HG03460 (cell line): ENCODE data around the gene LRRTM2.
"Not testable (repeated sequence)": the region's sequence is repeated elsewhere in the genome, so short reads cannot be mapped to it uniquely, and the experiment has no call there.

Experiments
- ATAC-seq: cut with Tn5 transposase; IDR thresholded peaks from one replicate; pipeline ENCODE4 v1.9.1; 2021; ENCODE audit not compliant: unreplicated experiment

Gene LRRTM2, protein sequence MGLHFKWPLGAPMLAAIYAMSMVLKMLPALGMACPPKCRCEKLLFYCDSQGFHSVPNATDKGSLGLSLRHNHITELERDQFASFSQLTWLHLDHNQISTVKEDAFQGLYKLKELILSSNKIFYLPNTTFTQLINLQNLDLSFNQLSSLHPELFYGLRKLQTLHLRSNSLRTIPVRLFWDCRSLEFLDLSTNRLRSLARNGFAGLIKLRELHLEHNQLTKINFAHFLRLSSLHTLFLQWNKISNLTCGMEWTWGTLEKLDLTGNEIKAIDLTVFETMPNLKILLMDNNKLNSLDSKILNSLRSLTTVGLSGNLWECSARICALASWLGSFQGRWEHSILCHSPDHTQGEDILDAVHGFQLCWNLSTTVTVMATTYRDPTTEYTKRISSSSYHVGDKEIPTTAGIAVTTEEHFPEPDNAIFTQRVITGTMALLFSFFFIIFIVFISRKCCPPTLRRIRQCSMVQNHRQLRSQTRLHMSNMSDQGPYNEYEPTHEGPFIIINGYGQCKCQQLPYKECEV

DNA sequence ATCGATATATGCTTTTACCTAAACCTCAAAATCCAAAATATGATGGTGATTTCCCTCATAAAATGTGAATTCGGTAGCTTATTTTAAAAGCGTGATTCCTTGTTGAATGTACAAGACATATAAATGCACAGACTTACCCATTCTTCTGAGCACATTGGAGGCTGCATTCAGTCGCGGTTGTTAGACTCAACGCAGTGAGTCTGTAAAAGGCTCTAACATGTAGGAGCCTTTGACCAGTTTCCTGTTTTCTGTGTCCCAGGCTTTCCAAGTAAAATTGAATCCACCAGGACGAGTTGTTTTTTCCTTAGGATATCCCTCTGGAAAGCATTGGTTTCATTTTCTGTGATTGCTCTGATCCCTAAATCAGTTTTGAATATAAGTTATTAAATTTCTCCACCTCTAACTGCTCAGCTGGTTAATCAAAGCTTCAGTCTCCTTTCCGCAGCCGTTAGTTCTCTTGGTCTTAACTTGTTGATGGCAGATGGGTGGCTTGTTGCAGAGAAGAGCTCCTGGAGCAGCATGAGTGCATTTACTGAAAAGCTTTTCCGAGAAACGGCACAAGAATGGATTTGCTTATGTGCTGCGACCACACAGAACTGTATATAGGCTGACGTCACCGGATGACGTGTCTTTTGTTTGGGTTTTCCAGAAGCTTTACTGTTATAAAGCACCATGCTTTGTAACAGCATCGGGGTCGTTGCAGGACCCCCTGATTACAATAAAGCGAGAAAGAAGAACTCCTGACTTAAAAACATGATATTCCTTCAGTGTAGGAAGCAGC is at the start of gene LRRTM2:
Gene LRRTM2, minus strand, starts transcription at position 565 of the 781 bp plus-strand sequence. Its CDS starts 424 bp downstream, at position 141.
- no peak for ATAC-seq

DNA sequence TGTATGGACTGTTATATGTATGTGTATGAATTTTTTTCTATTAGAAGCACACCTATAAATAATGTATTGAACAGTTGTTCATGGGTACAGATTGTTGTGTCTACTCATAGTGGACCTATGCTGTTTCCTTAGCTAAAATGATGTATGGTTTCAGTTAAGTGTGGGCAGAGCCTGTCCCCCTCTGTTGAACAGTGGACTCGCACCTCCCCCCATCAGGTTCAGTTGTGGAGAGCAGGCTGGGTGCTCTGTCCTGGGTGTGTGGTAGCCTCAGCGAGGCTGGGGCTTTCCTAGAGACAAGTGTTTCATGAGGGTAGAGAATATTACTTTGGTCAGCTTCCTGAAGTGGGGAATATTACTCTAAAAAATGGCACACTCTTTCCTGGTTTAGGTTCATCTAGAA is 47.4 kb upstream of the LRRTM2 start:
- no peak for ATAC-seq

DNA sequence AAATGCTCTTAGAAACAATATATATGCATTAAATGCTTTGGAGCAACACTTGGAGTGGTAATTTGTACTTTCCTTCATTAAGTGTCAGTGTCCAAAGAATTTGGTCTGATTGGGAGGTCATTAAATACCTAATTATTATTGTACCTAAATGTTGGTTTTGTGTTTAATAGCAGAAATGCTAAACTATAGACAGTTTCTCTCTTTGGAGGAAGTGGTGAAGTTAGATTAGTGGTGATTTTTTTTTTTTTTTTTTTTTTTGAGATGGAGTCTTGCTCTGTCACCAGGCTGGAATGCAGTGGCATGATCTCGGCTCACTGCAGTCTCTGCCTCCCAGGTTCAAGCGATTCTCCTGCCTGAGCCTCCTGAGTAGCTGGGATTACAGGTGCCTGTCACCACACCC is 46.2 kb upstream of the LRRTM2 start:
- not testable (repeated sequence) for ATAC-seq

DNA sequence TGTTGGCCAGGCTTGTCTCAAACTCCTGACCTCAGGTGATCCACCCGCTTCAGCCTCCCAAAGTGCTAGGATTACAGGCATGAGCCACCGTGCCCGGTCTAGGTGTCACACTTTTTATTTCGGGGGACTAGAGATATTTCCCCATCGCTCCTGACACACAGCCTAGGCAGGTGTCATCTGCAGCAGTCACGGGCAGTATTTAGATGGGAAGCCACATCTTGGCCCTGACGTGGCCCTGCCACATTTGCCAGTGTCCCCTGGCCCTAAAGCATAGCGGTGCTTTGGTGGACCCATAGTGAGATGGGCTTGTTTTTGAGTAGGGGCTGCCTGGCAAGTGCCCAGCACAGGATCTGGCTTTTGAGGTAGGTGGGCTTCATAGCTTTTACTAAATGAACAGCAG is 45.0 kb upstream of the LRRTM2 start:
- no peak for ATAC-seq

DNA sequence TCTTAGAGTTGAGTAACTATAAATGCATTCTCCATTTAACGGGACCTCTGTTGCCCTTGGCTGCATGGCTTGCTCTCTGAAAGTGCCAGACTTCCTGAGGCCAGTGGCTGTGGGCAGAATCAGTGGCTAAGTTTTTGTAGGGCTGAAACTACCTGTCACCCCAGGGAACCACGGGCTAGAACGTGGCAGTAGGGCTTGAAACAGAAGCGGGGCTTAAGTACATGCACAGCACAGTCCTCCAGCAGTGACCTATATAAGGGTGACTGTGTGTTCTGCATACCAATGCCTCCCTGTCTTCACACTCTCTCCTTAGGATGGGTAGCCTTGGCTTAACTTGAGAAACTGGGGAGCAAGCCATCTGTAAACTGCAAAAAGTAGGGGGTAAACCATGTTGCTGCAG is 43.6 kb upstream of the LRRTM2 start:
- no peak for ATAC-seq

DNA sequence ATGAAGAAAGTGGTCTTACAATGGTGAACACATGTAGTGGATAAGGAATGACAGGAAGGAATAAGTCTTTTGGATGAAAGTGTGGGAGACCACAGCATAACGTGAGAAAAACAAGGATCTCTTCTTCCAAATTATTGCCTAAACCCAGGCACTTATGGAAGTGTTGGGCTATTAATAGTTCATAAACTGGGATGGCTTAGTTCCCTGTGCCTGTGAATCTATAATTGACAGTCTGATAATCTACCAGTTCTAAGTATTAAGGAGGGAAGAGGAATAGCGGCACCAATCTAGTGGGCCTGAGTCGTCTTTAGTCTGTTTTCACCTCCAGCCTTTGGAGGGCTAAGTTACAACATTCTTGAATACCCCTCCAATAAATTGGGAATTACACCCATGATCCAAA is 39.2 kb upstream of the LRRTM2 start:
- no peak for ATAC-seq

DNA sequence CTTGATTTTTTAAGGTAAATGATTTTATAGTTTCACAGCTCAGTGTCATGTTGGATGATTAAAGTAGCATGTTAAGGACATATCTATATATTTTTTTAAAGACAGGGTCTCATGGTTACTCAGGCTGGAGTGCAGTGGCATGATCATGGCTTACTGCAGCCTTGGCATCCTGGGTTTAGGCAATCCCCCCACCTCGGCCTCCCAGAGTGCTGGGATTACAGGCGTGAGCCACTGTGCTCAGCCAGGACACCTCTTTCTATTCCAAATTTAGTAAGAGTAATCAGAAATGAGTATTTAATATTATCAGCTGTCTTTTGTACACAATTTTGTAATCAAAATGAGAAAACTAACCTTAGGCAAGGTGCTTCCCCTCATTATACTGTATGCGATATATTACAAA is 38.6 kb upstream of the LRRTM2 start:
- ATAC-seq: no peak

DNA sequence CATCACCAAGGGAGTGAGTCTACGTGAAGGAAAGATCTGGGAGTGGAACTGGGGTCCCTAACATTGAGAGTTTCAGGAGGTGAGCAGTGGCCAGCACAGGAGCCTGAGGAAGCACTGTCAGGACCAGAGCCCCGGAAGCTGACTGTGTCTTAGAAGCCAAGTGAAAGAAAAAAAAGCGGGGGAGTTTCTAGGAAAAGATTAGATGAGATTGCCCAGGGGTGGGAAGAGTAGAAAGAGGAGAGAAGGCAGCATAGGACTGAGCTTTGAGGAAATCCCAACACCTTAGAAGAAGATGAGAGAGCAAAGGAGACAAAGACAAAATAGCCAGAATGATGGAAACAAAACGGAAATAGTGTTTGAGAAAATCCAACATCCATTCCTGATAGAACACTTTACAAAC is 37.0 kb upstream of the LRRTM2 start:
- ATAC-seq: no peak

DNA sequence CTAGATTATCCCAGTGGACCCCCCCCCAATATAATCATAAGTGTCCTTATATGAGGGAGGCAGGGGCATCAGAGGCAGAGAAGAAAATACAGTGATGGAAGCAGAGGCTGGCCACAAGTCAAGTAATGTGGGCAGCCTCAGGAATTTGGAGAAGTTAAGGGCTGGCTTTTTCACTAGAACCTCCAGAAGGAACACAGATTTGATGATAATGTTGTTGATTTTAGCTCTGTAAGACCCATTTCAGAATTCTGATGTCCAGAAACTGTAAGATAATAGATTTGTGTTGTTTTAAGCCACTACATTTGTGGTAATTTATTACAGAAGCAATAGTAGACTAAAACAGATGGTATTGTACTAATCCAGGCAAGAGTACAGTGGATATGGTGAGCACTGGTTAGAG is 36.3 kb upstream of the LRRTM2 start:
- no peak for ATAC-seq

DNA sequence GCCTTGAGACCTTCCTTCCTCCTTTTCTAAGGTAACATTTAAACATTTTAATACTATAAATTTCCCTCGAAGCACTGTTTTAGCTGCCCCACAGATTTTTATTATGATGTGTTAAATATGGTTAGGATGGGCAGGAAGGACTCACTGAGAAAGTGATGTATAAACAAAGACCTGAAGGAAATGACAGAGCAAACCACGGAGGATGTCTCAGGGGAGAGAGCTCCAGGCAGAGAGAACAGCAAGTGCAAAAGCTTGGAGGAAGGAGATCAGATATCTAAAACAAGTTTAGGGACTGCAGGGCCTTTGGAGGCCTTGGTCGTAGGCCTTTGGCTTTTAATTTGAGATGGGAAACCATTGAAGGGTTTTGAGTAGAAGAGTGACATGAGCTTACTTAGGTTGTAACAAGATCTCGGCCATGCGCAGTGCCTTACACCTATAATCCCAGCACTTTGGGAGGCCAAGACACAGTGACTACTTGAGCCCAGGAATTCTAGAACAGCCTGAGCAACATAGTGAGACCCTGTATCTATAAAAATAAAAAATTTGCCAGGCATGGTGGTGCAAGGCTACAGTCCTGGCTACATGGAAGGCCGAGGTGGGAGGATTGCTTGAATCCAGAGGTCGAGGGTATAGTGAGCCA is 35.5 kb upstream of the LRRTM2 start:
- no peak for ATAC-seq

DNA sequence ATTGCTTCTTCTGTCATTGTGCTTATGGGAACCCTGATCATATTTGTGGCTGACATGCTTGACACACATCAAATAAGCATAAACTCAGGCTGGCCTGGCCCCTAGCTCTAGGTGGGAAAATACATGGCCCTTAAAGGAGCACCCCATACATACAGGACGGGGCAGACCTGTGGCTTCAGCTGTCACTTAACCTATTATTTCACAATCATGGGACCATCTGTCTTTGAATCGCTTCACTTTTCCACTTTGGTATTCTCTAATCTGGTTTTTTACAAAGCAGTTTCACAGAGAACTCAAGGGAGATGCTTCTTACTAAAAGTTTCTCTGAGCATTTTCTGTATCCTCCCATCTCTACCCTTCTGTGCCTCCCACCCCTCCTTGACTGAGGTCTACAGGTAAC is 34.6 kb upstream of the LRRTM2 start:
- no peak for ATAC-seq

DNA sequence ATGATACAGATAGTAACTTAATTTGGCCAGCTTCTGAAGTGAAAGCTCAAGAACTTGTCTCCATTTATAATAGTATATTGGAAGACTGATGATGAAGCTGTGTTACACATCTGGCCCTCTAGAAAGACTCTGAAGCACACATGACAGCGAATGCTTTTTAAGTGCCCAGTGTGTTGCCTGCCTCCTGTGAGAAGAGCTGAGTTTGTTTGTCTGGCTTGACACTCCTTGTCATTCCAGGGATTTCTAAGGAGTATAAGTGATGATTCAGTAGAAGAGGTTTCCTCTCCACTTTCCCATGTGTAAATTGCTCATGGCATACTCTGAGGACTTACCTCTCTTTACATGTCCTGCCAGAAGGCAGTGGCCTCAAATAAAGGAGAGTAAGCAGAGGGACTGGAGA is 30.4 kb upstream of the LRRTM2 start:
- no peak for ATAC-seq

DNA sequence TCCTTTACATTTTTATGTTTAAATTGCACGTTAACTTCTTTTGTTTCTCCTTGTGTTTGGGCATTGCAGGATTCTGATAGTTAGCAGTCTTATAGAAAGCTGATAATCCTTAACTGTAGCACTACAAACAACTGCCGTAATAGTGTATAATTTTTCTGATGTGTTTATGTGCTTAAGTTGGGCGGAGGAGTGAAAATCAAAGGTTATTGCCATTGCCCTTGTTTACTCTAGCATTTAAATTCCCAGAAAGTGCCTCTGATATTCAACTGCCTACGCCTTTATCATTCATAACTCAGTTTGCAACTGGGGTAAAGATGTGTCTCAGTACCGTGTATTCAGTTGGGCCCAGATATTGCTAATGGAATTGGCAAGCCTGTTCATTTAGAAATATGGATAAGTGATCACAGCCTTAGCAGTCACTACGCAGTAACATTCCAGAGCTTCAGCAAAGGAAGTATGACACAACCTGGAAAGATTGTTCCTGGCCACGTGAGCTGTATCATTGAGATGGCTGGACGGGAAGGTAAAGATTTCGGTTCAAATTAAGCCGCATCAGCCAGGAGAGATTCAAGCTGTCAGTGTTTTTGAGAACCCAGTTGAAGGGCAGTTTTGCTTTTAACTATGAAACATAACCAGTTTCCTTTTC is 28.1 kb upstream of the LRRTM2 start:
- ATAC-seq: no peak

DNA sequence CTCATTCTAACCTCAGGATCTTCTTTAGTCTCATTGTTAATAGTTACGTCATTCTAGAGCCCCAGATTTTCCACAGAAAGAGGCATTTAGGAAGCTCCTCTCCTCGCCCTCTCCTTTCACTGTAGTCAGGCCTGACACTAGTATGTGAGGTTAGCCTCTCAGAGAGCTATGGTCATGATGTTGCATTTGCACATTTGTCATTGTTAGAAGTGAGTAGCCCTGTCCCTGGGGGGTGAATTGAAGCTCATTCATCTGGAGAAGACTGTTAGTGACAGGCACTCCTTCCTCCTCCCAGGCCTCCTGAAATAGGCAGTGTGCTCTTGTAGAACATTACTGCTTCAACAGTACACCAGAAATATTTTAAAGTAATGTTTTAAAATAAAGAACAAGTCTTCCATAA is 26.6 kb upstream of the LRRTM2 start:
- ATAC-seq: no peak

DNA sequence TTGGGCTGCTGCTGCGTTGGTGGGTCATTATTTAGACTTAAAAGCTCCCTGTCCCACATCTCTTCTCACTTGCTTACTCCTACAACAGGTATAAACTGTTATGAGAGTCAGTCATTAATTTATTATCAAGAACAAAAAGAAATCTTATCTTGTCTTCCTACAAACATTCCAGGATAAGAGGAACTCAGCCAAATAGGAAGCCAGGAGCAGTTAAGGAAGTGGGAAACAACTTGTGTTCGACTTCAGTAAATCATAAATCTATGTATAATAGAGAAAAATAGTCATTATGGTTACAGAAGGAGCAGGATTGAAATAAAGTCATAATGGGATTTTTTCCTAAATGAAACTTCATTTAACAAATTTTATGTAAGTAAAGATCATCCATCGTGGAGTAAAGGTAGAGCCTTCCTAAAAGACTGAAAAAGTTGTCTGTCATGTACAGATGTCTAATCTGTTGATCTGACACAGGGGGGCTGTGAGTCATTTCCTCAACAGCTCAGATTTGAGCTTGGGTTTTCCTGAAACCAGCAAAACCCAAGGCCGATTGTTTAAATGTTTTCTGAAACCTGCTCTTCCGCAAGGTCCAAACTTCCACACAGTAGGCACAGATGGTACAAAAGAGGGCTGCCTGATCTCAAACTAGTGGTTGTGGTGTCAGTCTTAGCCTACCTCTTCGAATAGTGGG is 25.3 kb upstream of the LRRTM2 start:
- ATAC-seq: no peak

DNA sequence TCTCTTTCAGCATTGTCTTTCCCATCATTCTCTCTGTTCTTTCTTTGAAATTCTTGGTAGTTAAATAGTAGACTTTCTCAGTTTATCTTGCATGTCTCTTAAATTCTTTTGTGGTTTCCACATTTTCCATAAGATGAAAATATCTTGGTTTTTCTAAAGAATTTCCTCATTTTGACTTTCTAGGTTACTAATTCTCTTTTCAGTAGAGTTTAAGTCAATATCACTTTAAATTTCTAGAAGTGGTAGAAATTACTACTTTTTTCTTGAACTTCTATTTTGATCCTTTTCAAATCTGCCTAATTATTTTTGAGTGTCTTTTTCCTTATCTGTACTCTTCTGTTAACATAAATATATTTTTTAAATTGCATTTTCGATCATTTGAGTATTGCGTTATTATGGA is 23.6 kb upstream of the LRRTM2 start:
- no peak for ATAC-seq

DNA sequence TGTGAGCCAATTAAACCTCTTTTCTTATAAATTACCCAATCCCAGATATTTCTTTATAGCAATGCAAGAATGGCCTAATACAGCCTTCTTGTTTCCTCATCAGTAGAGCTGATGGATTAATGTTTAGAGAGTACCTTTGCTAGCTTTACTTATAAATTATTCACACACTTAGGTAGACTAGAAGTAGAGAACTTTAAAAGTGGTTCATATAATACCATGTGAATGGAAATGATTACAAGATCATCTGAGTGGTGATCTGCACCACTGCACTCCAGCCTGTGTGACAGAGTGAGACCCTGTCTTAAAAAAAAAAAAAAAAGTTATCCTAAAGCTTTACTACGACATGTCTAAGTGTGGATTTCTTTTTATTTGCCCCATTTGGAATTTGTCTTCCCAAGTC is 23.2 kb upstream of the LRRTM2 start:
- no peak for ATAC-seq

DNA sequence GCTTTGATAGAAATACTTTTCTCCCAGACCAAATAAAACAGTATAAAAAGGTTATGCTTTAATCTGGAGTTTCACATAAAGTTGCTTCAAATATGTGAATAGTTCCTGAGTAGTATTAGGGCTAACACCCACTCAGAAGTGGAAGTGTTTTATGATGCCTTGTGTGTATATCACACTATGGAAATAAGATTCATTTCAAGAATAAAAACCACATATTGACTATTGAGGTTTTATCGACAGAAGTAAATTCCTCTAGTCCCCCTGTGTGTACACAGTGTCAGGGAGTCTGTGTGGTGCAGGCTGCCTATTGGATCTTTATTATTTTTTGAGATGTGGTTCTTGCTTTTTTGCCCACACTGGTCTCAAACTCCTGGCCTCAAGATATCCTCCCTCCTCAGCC is 20.8 kb upstream of the LRRTM2 start:
- no peak for ATAC-seq

DNA sequence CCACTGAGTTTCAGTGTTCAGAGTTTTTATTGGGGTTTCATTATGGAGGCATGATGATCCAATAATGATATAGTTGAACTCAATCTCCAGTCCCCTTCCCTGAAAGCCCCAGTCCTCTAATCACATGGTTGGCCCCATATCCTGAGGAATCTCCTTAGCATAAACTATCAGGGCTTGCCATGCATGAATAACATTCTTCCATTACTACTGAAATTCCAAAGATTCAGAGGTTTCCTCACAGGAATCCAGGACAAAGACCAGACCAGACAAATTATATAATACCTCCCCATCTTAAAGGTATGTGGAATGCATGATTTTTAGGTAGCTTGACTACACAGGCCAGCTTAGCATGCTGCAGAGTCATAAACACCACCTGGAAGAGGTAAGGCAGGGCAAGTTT is 15.5 kb upstream of the LRRTM2 start:
- no peak for ATAC-seq

DNA sequence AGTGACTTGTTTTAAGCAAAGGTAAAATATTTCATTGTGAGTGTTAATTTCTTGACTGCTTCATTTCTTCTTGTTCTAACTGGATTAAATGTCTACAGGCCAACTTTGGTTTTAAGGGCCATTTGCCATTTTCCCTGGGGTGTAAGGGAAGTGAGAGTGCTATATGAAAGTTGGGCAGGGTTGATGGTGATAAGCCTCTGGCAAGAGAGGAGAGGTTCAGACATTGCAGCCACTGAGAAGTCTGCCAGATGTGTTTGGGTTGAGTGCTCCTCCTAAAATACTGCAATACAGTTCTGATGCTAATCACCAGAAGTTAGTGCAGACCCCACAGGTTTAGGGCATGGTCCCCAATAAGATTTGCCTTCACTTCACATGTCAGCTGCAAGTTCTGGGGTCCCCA is 14.9 kb upstream of the LRRTM2 start:
- no peak for ATAC-seq

DNA sequence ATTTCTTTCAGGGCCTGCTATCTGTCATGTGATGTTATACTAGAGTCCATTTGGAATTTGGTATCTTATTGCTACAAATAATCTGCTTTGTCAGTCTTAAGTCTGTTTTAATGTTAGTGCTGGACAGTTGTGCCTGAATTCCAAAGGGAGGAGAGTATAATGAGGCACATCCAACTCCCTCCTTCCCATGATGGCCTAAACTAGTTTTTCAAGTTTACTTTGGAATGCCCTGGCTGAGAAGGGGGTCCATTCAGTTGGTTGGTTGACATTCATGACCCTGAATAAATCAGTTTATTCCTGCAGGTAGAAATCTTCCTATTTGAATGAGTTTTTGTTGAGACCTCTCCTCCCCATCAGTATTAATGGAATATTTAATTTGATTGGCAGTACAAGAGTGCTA is 9.4 kb upstream of the LRRTM2 start:
- ATAC-seq: no peak
